HG02943 (cell line): ENCODE measurements around the gene ADNP2.

Experiments used
- ATAC-seq: cut with Tn5 transposase; IDR thresholded peaks from one replicate; pipeline ENCODE4 v1.9.1; 2021; ENCODE audit warnings: mild to moderate bottlenecking, low read depth, moderate library complexity; ENCODE audit not compliant: unreplicated experiment

Gene ADNP2

GRCh38 chr18:80187956-80188642, 79.0 kb downstream of the ADNP2 start:
- ATAC-seq = no peak

- no peak for ATAC-seq
Measured at GRCh38 chr18:80188643-80189530, 79.8 kb downstream of the ADNP2 start.

GRCh38 chr18:80189531-80189865, 80.4 kb downstream of the ADNP2 start:
- no peak for ATAC-seq
